GM12864 (cell line): ENCODE measurements around the gene NGFR.

Source experiments
- DNase-seq: peaks from one replicate; pipeline ENCODE4 v3.0.0-alpha.2; 2011; ENCODE audit warnings: low read depth
- H3K4me3 ChIP-seq: 2 replicates; pipeline ENCODE4 v1.5.1; 2011; ENCODE audit warnings: mild to moderate bottlenecking, low read depth, low read length, control low read depth
- TF ChIP-seq, protein P1 (sequence below): IDR thresholded peaks from 2 replicates; pipeline ENCODE4 v1.5.1; 2011; ENCODE audit warnings: low read depth, mild to moderate bottlenecking, moderate library complexity, low read length, control low read depth, inconsistent platforms; ENCODE audit errors: missing control alignments

Gene NGFR

DNA sequence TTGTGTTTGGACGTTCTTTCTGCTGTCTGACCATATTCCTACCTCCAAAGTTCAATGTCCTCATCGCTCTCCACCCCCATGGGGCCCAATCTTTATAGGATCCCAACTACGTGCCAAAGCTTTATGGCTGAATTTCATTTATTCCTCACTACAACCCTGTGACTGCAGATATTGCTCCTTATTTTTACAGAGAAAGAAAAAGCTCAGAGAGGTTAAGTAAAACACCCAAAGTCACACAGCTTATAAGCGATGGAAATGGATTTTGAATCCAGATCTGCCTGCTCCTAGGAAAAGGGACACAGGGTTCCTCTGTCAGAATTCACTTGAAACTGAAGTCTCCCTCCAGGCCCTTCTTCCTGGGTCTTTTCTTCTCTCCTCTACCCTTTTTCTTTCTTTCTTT is 9.3 kb downstream of the NGFR start:
- no peak overlapping the region for H3K4me3 ChIP-seq
- DNase-seq: no peak
- TF ChIP-seq, protein P1, sequence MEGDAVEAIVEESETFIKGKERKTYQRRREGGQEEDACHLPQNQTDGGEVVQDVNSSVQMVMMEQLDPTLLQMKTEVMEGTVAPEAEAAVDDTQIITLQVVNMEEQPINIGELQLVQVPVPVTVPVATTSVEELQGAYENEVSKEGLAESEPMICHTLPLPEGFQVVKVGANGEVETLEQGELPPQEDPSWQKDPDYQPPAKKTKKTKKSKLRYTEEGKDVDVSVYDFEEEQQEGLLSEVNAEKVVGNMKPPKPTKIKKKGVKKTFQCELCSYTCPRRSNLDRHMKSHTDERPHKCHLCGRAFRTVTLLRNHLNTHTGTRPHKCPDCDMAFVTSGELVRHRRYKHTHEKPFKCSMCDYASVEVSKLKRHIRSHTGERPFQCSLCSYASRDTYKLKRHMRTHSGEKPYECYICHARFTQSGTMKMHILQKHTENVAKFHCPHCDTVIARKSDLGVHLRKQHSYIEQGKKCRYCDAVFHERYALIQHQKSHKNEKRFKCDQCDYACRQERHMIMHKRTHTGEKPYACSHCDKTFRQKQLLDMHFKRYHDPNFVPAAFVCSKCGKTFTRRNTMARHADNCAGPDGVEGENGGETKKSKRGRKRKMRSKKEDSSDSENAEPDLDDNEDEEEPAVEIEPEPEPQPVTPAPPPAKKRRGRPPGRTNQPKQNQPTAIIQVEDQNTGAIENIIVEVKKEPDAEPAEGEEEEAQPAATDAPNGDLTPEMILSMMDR: no peak

DNA sequence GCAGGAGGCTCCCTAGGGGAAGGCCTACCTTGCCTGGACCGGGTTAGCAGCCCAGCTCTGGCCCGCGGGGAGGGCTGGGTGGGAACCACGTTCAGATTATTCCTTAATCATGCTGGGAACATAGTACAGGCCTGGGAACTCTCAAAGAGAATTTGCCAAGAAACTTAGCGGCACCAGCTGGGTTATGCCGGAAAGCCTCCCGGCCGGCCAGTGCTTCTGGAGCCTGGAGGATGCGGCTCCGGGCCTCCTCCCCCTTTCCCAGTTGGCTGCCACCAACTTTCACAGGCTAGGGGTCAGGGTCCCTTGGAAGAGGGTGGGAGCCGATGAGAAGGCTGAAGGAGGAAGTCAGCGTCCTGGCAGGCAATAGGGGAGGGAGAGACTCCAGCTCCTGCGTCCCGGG is 10.8 kb downstream of the NGFR start:
- DNase-seq: no peak

DNA sequence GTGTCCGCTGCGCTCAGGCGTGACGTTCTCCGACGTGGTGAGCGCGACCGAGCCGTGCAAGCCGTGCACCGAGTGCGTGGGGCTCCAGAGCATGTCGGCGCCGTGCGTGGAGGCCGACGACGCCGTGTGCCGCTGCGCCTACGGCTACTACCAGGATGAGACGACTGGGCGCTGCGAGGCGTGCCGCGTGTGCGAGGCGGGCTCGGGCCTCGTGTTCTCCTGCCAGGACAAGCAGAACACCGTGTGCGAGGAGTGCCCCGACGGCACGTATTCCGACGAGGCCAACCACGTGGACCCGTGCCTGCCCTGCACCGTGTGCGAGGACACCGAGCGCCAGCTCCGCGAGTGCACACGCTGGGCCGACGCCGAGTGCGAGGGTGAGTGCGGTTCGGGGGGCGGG is 11.2 kb downstream of the NGFR start:
- DNase-seq: no peak
- no peak overlapping the region for H3K4me3 ChIP-seq

More for the DNA sequence above, 10.8 kb downstream of the NGFR start:
- no peak overlapping the region for H3K4me3 ChIP-seq
- TF ChIP-seq, protein P1: no peak

DNA sequence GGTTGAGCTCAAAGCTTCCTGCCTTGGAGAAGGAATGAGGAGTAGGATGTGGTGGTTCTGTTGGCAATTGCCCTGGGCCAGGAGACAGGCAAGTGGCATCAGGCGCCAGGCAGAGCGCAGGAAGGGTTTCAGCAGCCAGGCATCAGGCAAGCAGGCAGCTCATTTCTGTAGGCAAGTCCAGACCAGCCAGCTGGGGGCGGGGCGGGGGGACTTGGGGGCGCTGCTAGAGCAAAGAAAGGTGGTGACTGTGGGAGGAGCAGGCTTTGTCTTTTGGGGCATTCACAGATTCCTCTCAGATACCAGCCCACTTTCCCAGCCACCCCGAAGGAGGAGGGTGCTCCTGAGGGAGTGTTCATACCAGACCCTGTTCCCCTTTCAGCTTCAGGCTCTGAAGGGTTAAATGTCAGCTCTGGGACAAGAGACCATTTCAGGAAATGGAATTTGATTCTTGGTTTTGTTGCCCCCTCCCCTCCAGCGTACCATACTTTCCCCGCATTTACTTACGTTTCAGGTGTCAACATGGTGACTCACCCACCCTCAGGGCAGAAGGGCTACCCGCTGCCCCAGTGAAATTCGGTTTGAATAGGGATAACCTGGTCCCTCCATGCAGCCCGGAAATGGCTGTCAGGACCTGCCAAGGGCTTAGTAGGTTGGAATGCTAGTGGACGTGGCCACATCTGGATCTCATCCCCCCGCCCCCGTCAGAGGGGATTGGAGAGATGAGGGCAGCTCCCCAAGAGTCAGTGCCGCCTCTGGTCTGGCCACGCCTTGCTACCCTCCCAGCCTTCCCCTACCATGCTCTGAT is 13.2 kb downstream of the NGFR start:
- H3K4me3 ChIP-seq: no peak overlapping the region
- TF ChIP-seq, protein P1: no peak
- DNase-seq: no peak

More for the DNA sequence above, 11.2 kb downstream of the NGFR start:
- TF ChIP-seq, protein P1: no peak

DNA sequence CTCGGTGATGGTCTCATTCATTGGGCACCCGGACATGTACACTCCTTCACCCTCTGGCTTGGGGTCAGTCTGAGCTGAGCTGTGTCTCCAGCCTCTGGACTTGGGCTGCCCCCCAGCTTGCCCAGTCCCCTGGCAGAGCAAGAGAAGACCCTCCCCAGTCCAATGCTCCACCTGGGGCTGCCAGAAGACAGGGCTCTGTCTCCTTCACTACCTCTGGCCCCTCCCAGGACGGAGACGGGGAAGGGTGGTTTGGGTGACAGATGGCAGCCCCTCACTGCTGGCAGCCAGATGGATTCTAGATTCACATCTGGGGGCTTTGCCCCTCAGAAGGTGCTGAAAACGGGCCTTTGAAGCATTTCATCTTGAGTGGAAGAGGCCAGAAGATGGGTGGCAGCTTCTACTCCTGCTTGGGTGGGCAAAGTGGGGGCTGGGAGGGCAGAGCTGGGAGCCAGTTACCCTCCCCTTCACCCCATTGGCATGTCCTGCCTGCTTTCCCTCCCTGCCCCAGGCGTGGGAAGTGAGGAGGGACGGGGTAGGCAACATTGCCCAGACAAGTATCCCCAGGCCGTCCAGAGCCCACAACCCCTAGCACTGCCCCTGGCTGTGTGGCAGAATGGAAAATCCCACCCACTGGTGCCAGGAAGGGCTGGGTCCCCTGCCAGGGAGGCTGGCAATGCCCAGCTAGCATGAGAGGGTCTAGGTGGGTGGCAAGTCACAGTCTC is 13.9 kb downstream of the NGFR start:
- TF ChIP-seq, protein P1: no peak

DNA sequence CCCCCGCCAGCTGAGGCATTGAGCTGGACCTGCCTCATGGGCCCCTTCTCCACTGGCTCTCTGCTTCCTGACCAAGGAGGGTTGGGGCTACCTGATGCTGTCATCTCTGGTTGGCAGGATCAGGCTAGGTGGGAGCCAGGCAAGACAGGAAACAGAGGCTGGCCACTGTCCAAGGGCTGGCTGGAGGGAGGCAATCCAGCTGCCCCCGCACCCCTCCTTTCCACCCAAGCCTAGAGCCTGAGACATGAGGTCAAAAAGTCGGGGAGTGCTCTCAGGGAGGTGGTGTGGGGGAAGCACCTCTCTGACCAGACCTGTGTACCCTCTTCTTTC is 14.5 kb downstream of the NGFR start:
- no peak overlapping the region for H3K4me3 ChIP-seq
- TF ChIP-seq, protein P1: no peak
- DNase-seq: no peak

More for the DNA sequence above, 13.9 kb downstream of the NGFR start:
- H3K4me3 ChIP-seq: no peak overlapping the region
- no peak for DNase-seq
